ENCODE results near the gene CTAGE1.

CTAGE1 gene

GRCh38 chr18:22412176-22412911 lies 5.4 kb downstream of the CTAGE1 start:
- Histone ChIP-seq H2BK120ac (ENCODE audit: low read depth, low read length) (no peak overlapping the region), H3K36me3 (replicated peaks in 1 of 2; ENCODE audit: control insufficient read depth in 2 of 2, insufficient read depth in 2 of 2, low read length in 2 of 2) (no peaks in the 10 kb centered on the region), H4K91ac (ENCODE audit: low read depth, low read length, poor library complexity) (no peak overlapping the region), H3K4me3 (ENCODE audit: low read length in 2 of 2) (no peak overlapping the region), H4K8ac (ENCODE audit: low read depth, low read length) (no peak overlapping the region), H2AFZ (ENCODE audit: low read length) (no peak overlapping the region), H3K9me3 (replicated peaks in 1 of 2; ENCODE audit: control insufficient read depth in 2 of 2, insufficient read depth in 1 of 2, low read depth in 1 of 2, low read length in 2 of 2) (no peaks in the 10 kb centered on the region), H2BK15ac (ENCODE audit: low read length) (no peak overlapping the region), H3K18ac (ENCODE audit: low read length) (no peak overlapping the region), H3K9ac (ENCODE audit: low read depth, low read length, poor library complexity) (no peak overlapping the region), H2AK5ac (ENCODE audit: low read depth, low read length) (no peak overlapping the region), H3K14ac (ENCODE audit: low read length) (no peak overlapping the region), H3K23ac (ENCODE audit: low read depth, low read length, poor library complexity) (no peak overlapping the region), H2BK12ac (ENCODE audit: low read length) (no peak overlapping the region), H3K4me1 (ENCODE audit: control insufficient read depth in 2 of 2, insufficient read depth in 1 of 2, low read depth in 1 of 2, low read length in 2 of 2) (no peaks in the 10 kb centered on the region), H3K27ac (replicated peaks; ENCODE audit: low read length) (no peak overlapping the region), H3K4ac (ENCODE audit: low read length) (no peak overlapping the region), H2BK5ac (ENCODE audit: low read length) (no peak overlapping the region), H3K27me3 (ENCODE audit: control insufficient read depth in 3 of 3, insufficient read depth in 3 of 3, low read depth in 1 of 3, low read length in 3 of 3) (no peaks in the 10 kb centered on the region), H3K4me2 (ENCODE audit: insufficient read depth, low read length, poor library complexity, severe bottlenecking) (no peak overlapping the region), H3K79me1 (ENCODE audit: low read depth, low read length) (no peaks in the 10 kb centered on the region)
- DNase-seq (ENCODE audit: low spot score), result no peak
- WGBS, 2 donors (ENCODE audit: extremely low coverage in 2 of 2, insufficient read length in 2 of 2, insufficient replicate concordance in 1 of 2), result no CpG with 5 or more reads among the region's 4 CpGs

GRCh38 chr18:22411446-22411845 lies 6.3 kb downstream of the CTAGE1 start:
- whole genome bisulfite sequencing, 2 donors (ENCODE audit: extremely low coverage in 2 of 2, insufficient read length in 2 of 2, insufficient replicate concordance in 1 of 2), result no CpG with 5 or more reads among the region's 5 CpGs
- Histone ChIP-seq H2BK15ac (ENCODE audit: low read length) (no peak overlapping the region), H2BK120ac (ENCODE audit: low read depth, low read length) (no peak overlapping the region)

GRCh38 chr18:22410126-22410525 lies 7.6 kb downstream of the CTAGE1 start:
- H3K27me3 ChIP-seq (ENCODE audit: control insufficient read depth in 3 of 3, insufficient read depth in 3 of 3, low read depth in 1 of 3, low read length in 3 of 3), result no peaks in the 10 kb centered on the region
- H2AFZ ChIP-seq (ENCODE audit: low read length), result no peak overlapping the region
- no peak overlapping the region for H3K9ac ChIP-seq (ENCODE audit: low read depth, low read length, poor library complexity)
- no peak overlapping the region for H3K18ac ChIP-seq (ENCODE audit: low read length)
- DNase-seq (ENCODE audit: low spot score), result no peak
- no peaks in the 10 kb centered on the region for H3K36me3 ChIP-seq (replicated peaks in 1 of 2; ENCODE audit: control insufficient read depth in 2 of 2, insufficient read depth in 2 of 2, low read length in 2 of 2)
- H3K4me3 ChIP-seq (ENCODE audit: low read length in 2 of 2), result no peak overlapping the region
- no peaks in the 10 kb centered on the region for H3K4me1 ChIP-seq (ENCODE audit: control insufficient read depth in 2 of 2, insufficient read depth in 1 of 2, low read depth in 1 of 2, low read length in 2 of 2)
- no peak overlapping the region for H3K4me2 ChIP-seq (ENCODE audit: insufficient read depth, low read length, poor library complexity, severe bottlenecking)
- H3K9me3 ChIP-seq (replicated peaks in 1 of 2; ENCODE audit: control insufficient read depth in 2 of 2, insufficient read depth in 1 of 2, low read depth in 1 of 2, low read length in 2 of 2), result no peaks in the 10 kb centered on the region
- H2BK120ac ChIP-seq (ENCODE audit: low read depth, low read length), result no peak overlapping the region
- no CpG with 5 or more reads among the region's 3 CpGs for whole genome bisulfite sequencing, 2 donors (ENCODE audit: extremely low coverage in 2 of 2, insufficient read length in 2 of 2, insufficient replicate concordance in 1 of 2)
- no peak overlapping the region for H2AK5ac ChIP-seq (ENCODE audit: low read depth, low read length)
- H3K23ac ChIP-seq (ENCODE audit: low read depth, low read length, poor library complexity), result no peak overlapping the region
- H3K27ac ChIP-seq (replicated peaks; ENCODE audit: low read length), result no peak overlapping the region
- no peak overlapping the region for H2BK5ac ChIP-seq (ENCODE audit: low read length)
- no peak overlapping the region for H2BK15ac ChIP-seq (ENCODE audit: low read length)
- no peak overlapping the region for H3K4ac ChIP-seq (ENCODE audit: low read length)
- H3K14ac ChIP-seq (ENCODE audit: low read length), result no peak overlapping the region
- H3K79me1 ChIP-seq (ENCODE audit: low read depth, low read length), result no peaks in the 10 kb centered on the region
- H4K8ac ChIP-seq (ENCODE audit: low read depth, low read length), result no peak overlapping the region
- no peak overlapping the region for H4K91ac ChIP-seq (ENCODE audit: low read depth, low read length, poor library complexity)
- H2BK12ac ChIP-seq (ENCODE audit: low read length), result no peak overlapping the region

More at GRCh38 chr18:22411446-22411845, 6.3 kb downstream of the CTAGE1 start:
- no peak overlapping the region for H3K23ac ChIP-seq (ENCODE audit: low read depth, low read length, poor library complexity)
- no peak overlapping the region for H2BK12ac ChIP-seq (ENCODE audit: low read length)
- H2BK5ac ChIP-seq (ENCODE audit: low read length), result no peak overlapping the region
- H3K36me3 ChIP-seq (replicated peaks in 1 of 2; ENCODE audit: control insufficient read depth in 2 of 2, insufficient read depth in 2 of 2, low read length in 2 of 2), result no peaks in the 10 kb centered on the region
- H3K4me1 ChIP-seq (ENCODE audit: control insufficient read depth in 2 of 2, insufficient read depth in 1 of 2, low read depth in 1 of 2, low read length in 2 of 2), result no peaks in the 10 kb centered on the region
- no peak overlapping the region for H3K27ac ChIP-seq (replicated peaks; ENCODE audit: low read length)
- H4K8ac ChIP-seq (ENCODE audit: low read depth, low read length), result no peak overlapping the region
- no peak overlapping the region for H3K9ac ChIP-seq (ENCODE audit: low read depth, low read length, poor library complexity)
- H3K4me2 ChIP-seq (ENCODE audit: insufficient read depth, low read length, poor library complexity, severe bottlenecking), result no peak overlapping the region
- no peak overlapping the region for H3K4ac ChIP-seq (ENCODE audit: low read length)
- no peak overlapping the region for H3K18ac ChIP-seq (ENCODE audit: low read length)
- H2AK5ac ChIP-seq (ENCODE audit: low read depth, low read length), result no peak overlapping the region
- no peak for DNase-seq (ENCODE audit: low spot score)
- H3K14ac ChIP-seq (ENCODE audit: low read length), result no peak overlapping the region
- no peaks in the 10 kb centered on the region for H3K27me3 ChIP-seq (ENCODE audit: control insufficient read depth in 3 of 3, insufficient read depth in 3 of 3, low read depth in 1 of 3, low read length in 3 of 3)
- H4K91ac ChIP-seq (ENCODE audit: low read depth, low read length, poor library complexity), result no peak overlapping the region
- H3K4me3 ChIP-seq (ENCODE audit: low read length in 2 of 2), result no peak overlapping the region
- no peaks in the 10 kb centered on the region for H3K9me3 ChIP-seq (replicated peaks in 1 of 2; ENCODE audit: control insufficient read depth in 2 of 2, insufficient read depth in 1 of 2, low read depth in 1 of 2, low read length in 2 of 2)
- H2AFZ ChIP-seq (ENCODE audit: low read length), result no peak overlapping the region
- no peaks in the 10 kb centered on the region for H3K79me1 ChIP-seq (ENCODE audit: low read depth, low read length)

- Histone ChIP-seq H2BK15ac (ENCODE audit: low read length) (no peak overlapping the region), H3K14ac (ENCODE audit: low read length) (no peak overlapping the region), H4K8ac (ENCODE audit: low read depth, low read length) (no peak overlapping the region), H4K91ac (ENCODE audit: low read depth, low read length, poor library complexity) (no peak overlapping the region), H2AFZ (ENCODE audit: low read length) (no peak overlapping the region), H2BK12ac (ENCODE audit: low read length) (no peak overlapping the region), H3K4me1 (ENCODE audit: control insufficient read depth in 2 of 2, insufficient read depth in 1 of 2, low read depth in 1 of 2, low read length in 2 of 2) (no peaks in the 10 kb centered on the region), H3K79me1 (ENCODE audit: low read depth, low read length) (no peaks in the 10 kb centered on the region), H3K36me3 (replicated peaks in 1 of 2; ENCODE audit: control insufficient read depth in 2 of 2, insufficient read depth in 2 of 2, low read length in 2 of 2) (no peaks in the 10 kb centered on the region), H3K18ac (ENCODE audit: low read length) (no peak overlapping the region), H2AK5ac (ENCODE audit: low read depth, low read length) (no peak overlapping the region), H3K9ac (ENCODE audit: low read depth, low read length, poor library complexity) (no peak overlapping the region), H2BK5ac (ENCODE audit: low read length) (no peak overlapping the region), H3K9me3 (replicated peaks in 1 of 2; ENCODE audit: control insufficient read depth in 2 of 2, insufficient read depth in 1 of 2, low read depth in 1 of 2, low read length in 2 of 2) (no peaks in the 10 kb centered on the region), H3K4ac (ENCODE audit: low read length) (no peak overlapping the region), H3K27ac (replicated peaks; ENCODE audit: low read length) (no peak overlapping the region), H3K4me2 (ENCODE audit: insufficient read depth, low read length, poor library complexity, severe bottlenecking) (no peak overlapping the region), H2BK120ac (ENCODE audit: low read depth, low read length) (no peak overlapping the region), H3K4me3 (ENCODE audit: low read length in 2 of 2) (no peak overlapping the region), H3K23ac (ENCODE audit: low read depth, low read length, poor library complexity) (no peak overlapping the region), H3K27me3 (ENCODE audit: control insufficient read depth in 3 of 3, insufficient read depth in 3 of 3, low read depth in 1 of 3, low read length in 3 of 3) (no peaks in the 10 kb centered on the region)
- no peak for DNase-seq (ENCODE audit: low spot score)
- no CpG with 5 or more reads among the region's 1 CpG for WGBS, 2 donors (ENCODE audit: extremely low coverage in 2 of 2, insufficient read length in 2 of 2, insufficient replicate concordance in 1 of 2)
Observed at GRCh38 chr18:22409445-22409844, 8.3 kb downstream of the CTAGE1 start.
